Glutamatergic neuron (in vitro differentiated cells): ENCODE measurements around the gene BCO1. TPM values are rescaled to one million over a fixed set of nuclear protein-coding genes. Genes with fewer than 3 reads are reported as not detected.

ENCODE experiments used
- DNase-seq: peaks from one replicate; pipeline ENCODE4 v3.0.0; 2022
- H3K27ac Mint-ChIP-seq: one replicate; pipeline ENCODE4 v1.8.0; 2020; ENCODE audit warnings: mild to moderate bottlenecking, mixed read lengths, inconsistent platforms; ENCODE audit not compliant: unreplicated experiment
- H3K27me3 Mint-ChIP-seq: one replicate; pipeline ENCODE4 v1.8.0; 2020; ENCODE audit warnings: mild to moderate bottlenecking, moderate library complexity, mixed read lengths, inconsistent platforms; ENCODE audit not compliant: unreplicated experiment
- H3K36me3 Mint-ChIP-seq: one replicate; pipeline ENCODE4 v1.8.0; 2020; ENCODE audit warnings: mild to moderate bottlenecking, mixed read lengths, inconsistent platforms; ENCODE audit not compliant: unreplicated experiment
- H3K4me1 Mint-ChIP-seq: one replicate; pipeline ENCODE4 v1.8.0; 2020; ENCODE audit warnings: mild to moderate bottlenecking, low read depth, mixed read lengths, inconsistent platforms; ENCODE audit not compliant: unreplicated experiment
- H3K4me3 Mint-ChIP-seq: one replicate; pipeline ENCODE4 v1.8.0; 2020; ENCODE audit warnings: mild to moderate bottlenecking, mixed read lengths, inconsistent platforms; ENCODE audit not compliant: unreplicated experiment
- H3K9me3 Mint-ChIP-seq: one replicate; pipeline ENCODE4 v1.8.0; 2020; ENCODE audit warnings: mild to moderate bottlenecking, moderate library complexity, mixed read lengths, inconsistent platforms; ENCODE audit not compliant: unreplicated experiment
- total RNA-seq: library from RNA; stranded (reverse); fragmentation: NEBNext Ultra II Directional; extraction: Animal tissue kit (Norgen Biotek cat#: 25700); gene quantifications from one replicate; pipeline ENCODE4 v1.2.1, GENCODE V29; 2021; ENCODE audit not compliant: unreplicated experiment
- TF ChIP-seq, protein P1 (sequence below): fragments of 200-600 bp; sonication (generic); IDR thresholded peaks from one replicate; pipeline ENCODE4 v1.5.0; 2021; ENCODE audit not compliant: partially characterized antibody, unreplicated experiment

Gene BCO1
- total RNA-seq, 1 donor from 2014 or later = not detected

DNA sequence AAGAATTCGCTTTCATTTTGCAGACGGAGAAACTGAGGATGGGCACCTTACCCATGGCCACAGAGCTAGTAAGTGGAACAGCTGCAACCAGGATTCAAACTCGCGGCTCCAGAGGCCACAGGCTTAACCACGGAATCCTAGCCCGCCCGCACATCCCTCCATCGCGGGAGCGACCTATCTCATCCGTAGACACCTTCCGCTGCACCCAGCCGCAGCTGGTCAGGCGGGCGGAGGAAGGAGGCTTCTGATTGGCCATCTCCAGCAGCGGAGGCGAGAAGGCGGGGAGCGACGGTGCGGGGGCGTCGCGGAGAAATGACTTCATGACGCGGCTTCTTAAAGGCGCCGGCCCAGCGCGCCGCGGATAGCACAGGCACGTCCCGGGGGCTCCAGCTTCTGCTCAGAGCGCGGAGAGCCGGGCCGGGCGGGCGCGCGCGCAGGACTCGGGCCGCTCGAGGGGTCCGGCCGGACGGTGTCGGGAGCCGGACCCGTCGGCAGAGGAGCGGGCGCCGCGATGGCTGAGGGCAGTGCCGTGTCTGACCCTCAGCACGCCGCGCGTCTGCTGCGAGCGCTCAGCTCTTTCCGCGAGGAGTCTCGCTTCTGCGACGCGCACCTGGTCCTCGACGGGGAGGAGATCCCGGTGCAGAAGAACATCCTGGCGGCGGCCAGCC, 76.2 kb downstream of the BCO1 start, which contains the start of gene GAN:
GAN (plus strand) TSS at position 360 of the 668 bp plus-strand sequence; CDS start at position 512, 152 bp downstream.
- DNase-seq = peak; percentile 96
- Mint-ChIP-seq H3K4me1 (peaks cover 13% of the 10 kb centered on the region), H3K36me3 (no peaks in the 10 kb centered on the region), H3K4me3 (peak within 1 kb of the TSS; percentile 99), H3K27me3 (peaks cover 8% of the 10 kb centered on the region), H3K27ac (peak within 1 kb of the TSS; percentile 89), H3K9me3 (peaks cover 15% of the 10 kb centered on the region)
- TF ChIP-seq, protein P1, sequence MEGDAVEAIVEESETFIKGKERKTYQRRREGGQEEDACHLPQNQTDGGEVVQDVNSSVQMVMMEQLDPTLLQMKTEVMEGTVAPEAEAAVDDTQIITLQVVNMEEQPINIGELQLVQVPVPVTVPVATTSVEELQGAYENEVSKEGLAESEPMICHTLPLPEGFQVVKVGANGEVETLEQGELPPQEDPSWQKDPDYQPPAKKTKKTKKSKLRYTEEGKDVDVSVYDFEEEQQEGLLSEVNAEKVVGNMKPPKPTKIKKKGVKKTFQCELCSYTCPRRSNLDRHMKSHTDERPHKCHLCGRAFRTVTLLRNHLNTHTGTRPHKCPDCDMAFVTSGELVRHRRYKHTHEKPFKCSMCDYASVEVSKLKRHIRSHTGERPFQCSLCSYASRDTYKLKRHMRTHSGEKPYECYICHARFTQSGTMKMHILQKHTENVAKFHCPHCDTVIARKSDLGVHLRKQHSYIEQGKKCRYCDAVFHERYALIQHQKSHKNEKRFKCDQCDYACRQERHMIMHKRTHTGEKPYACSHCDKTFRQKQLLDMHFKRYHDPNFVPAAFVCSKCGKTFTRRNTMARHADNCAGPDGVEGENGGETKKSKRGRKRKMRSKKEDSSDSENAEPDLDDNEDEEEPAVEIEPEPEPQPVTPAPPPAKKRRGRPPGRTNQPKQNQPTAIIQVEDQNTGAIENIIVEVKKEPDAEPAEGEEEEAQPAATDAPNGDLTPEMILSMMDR = no peak

DNA sequence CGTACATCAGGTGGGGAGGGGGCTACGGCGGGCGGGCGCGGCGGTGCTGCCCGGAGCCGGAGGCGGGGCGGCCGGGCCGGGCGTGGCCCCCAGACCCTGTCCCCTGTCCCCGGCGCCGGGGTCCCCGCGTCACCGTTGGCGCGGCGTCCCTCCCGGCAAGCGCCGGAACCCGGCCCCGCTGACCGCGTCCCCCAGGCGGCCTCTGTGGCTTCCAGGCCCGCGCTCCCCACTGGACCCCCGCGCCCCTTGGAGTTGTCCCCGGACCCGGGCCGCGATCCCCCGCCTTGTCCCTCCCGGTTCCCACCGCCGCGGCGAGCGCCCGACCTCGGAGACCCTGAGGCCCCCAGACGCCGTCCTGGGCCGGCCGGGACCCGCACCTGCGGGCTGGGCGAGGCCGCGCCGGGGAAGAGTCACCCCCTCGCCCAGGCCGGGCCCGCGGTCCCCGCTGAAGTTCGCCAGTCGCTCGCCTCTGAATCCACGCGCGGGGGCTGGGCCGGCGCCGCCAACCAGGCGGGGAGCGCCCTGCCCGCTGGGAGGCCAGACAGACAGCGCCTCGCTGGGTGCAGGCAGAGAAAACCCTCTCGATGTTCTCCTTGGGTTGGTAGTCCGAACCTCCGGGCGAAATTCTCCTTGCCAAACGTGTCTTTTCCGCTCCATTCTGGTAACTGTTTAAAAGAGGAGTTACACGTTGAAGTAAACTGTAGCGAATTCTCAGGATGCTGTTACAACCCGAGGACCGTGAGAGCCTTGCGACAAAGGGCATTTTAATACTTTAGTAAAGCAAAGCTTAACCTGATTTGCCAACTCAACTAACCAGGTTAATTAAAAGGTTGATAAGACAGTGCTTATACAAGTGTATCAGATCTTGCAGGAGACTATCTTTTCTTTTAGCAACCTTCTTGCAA, 77.0 kb downstream of the BCO1 start:
- TF ChIP-seq, protein P1 = no peak
- DNase-seq = peak; percentile 54
- Mint-ChIP-seq H3K27ac (peak overlapping the region; percentile 59), H3K4me1 (peaks cover 13% of the 10 kb centered on the region), H3K27me3 (peaks cover 8% of the 10 kb centered on the region), H3K9me3 (peaks cover 15% of the 10 kb centered on the region), H3K36me3 (no peaks in the 10 kb centered on the region), H3K4me3 (peak overlapping the region; percentile 89)

DNA sequence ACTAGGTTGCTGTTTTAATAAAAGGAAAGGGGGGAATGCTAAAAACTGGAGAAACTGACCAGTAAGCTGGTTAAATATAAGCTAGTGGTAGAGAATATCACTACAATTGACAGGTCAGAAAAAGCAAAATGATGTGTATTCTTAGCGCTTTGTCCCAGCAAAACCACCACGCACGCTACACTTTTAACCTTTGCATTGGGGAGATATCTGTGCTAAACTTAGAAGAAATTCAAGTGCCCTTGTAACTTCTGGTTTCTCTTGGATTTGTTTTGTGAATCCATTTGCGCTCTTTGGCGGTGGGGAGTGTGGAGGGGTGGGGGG, 77.6 kb downstream of the BCO1 start:
- H3K4me1 Mint-ChIP-seq = peaks cover 13% of the 10 kb centered on the region
- H3K36me3 Mint-ChIP-seq = no peaks in the 10 kb centered on the region
- H3K9me3 Mint-ChIP-seq = peaks cover 15% of the 10 kb centered on the region
- TF ChIP-seq, protein P1 = no peak
- H3K27me3 Mint-ChIP-seq = peaks cover 8% of the 10 kb centered on the region
- peak overlapping the region; percentile 59 for H3K27ac Mint-ChIP-seq
- peak overlapping the region; percentile 89 for H3K4me3 Mint-ChIP-seq
- no peak for DNase-seq

DNA sequence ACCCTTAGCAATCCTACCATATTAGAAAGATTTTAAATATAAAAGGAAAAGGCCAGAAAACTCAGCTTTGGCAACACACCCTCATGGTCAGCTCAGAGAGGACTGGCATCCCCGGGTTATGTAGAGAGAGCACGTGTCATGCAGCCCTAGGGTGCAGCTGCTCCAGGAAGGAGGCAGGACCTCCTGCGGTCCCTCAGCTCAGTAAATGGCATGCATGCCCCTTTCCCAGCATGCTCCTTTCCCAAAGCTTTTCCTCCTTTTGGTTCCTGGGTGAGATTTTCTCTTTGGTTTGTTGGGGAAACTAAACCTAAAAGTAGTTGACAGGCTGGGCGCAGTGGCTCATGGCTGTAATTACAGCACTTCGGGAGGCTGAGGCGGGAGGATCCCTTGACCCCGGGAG, 80.2 kb downstream of the BCO1 start:
- Mint-ChIP-seq H3K27ac (no peak overlapping the region), H3K36me3 (no peaks in the 10 kb centered on the region), H3K27me3 (peaks cover 5% of the 10 kb centered on the region), H3K4me1 (peaks cover 8% of the 10 kb centered on the region), H3K9me3 (peaks cover 14% of the 10 kb centered on the region), H3K4me3 (no peak overlapping the region)
- TF ChIP-seq, protein P1 = no peak
- no peak for DNase-seq
